GM12878 (cell line): ENCODE results near the gene VSTM4. TPM values are rescaled to one million over a fixed set of nuclear protein-coding genes. Genes with fewer than 3 reads are reported as not detected.

Experiments used
- ATAC-seq: fragments of 200-7000 bp; cut with Tn5 transposase; 3 replicates; pipeline ENCODE4 v1.9.1; 2020; ENCODE audit warnings: mild to moderate bottlenecking, moderate library complexity
- BruUV-seq: library from RNA; stranded (reverse); fragments of 400-500 nt; replicated peaks from 2 replicates; lab custom pipeline; 2021; lab: Mats Ljungman, UMichigan
- CTCF ChIA-PET: fragments of 300-600 bp; sonication (Branson Sonifier 250); formaldehyde crosslinking; extraction: SDS; loops from one replicate; lab custom pipeline; 2021; ENCODE audit warnings: inconsistent platforms; lab: Yijun Ruan, JAX
- POLR2A ChIA-PET: fragments of 350-600 bp; formaldehyde crosslinking; extraction: SDS; loops from one replicate; lab custom pipeline; 2021; ENCODE audit warnings: inconsistent platforms; lab: Charles Lee
- RAD21 ChIA-PET: fragments of 300-600 bp; sonication (Branson Sonifier 250); formaldehyde crosslinking; loops from one replicate; lab custom pipeline; 2023; ENCODE audit warnings: antibody characterized with exemption; ENCODE audit not compliant: unreplicated experiment; lab: Charles Lee
- SMC1A ChIA-PET: fragments of 300-600 bp; sonication (Branson Sonifier 250); formaldehyde crosslinking; loops from one replicate; lab custom pipeline; 2023; ENCODE audit not compliant: unreplicated experiment, uncharacterized antibody; lab: Charles Lee
- DNase-seq: peaks from one replicate; pipeline ENCODE4 v3.0.0-alpha.2; 2011; ENCODE audit warnings: low read depth, low spot score
- FAIRE-seq: peaks from 3 replicates; lab custom pipeline; 2011; peaks lifted over from hg19 to GRCh38; lab: Jason Lieb, UNC
- H2AFZ ChIP-seq: 2 replicates; pipeline ENCODE4 v1.6.0; 2011; ENCODE audit warnings: low read depth, low read length, control low read depth; ENCODE audit not compliant: control insufficient read depth
- H3K27ac ChIP-seq: 2 replicates; pipeline ENCODE4 v1.5.1; 2011; ENCODE audit warnings: control low read depth; ENCODE audit not compliant: control insufficient read depth, insufficient read depth
- H3K27me3 ChIP-seq, 2 experiments: replicated peaks in 1 of 2; 2 replicates each; pipeline versions ENCODE4 v1.6.0 to v1.6.1; 2011; ENCODE audit warnings: low read length in 1 of 2; ENCODE audit not compliant: control insufficient read depth in 2 of 2, insufficient read depth in 2 of 2
- H3K36me3 ChIP-seq, 2 experiments: 2 replicates each; pipeline ENCODE4 v1.5.1; 2011; ENCODE audit warnings: low read length in 1 of 2; ENCODE audit not compliant: control insufficient read depth in 2 of 2, insufficient read depth in 2 of 2
- H3K4me1 ChIP-seq: 2 replicates; pipeline ENCODE4 v1.6.1; 2011; ENCODE audit warnings: mild to moderate bottlenecking, low read length, moderate library complexity, mixed read lengths; ENCODE audit not compliant: control insufficient read depth, insufficient read depth
- H3K4me2 ChIP-seq: 2 replicates; pipeline ENCODE4 v1.6.0; 2011; ENCODE audit warnings: control low read depth; ENCODE audit not compliant: control insufficient read depth, insufficient read depth
- H3K4me3 ChIP-seq: fragments of 200-600 bp; sonication (generic); 2 replicates; pipeline ENCODE4 v1.5.1; 2016
- H3K79me2 ChIP-seq: 2 replicates; pipeline ENCODE4 v1.6.0; 2011; ENCODE audit warnings: low read length; ENCODE audit not compliant: control insufficient read depth, insufficient read depth
- H3K9ac ChIP-seq: 2 replicates; pipeline ENCODE4 v1.8.0; 2011; ENCODE audit warnings: low read length, control low read depth, mixed read lengths; ENCODE audit not compliant: control insufficient read depth, insufficient read depth
- H3K9me3 ChIP-seq: replicated peaks from 3 replicates; pipeline ENCODE4 v1.5.1; 2011; ENCODE audit warnings: mild to moderate bottlenecking, low read length; ENCODE audit not compliant: control insufficient read depth, insufficient read depth
- H4K20me1 ChIP-seq: 2 replicates; pipeline ENCODE4 v1.6.0; 2011; ENCODE audit not compliant: control insufficient read depth, insufficient read depth
- CBX5 ChIP-seq: sonication (generic); IDR thresholded peaks from 2 replicates; pipeline ENCODE4 v1.6.1; 2016; ENCODE audit warnings: low read depth, moderate library complexity, mild to moderate bottlenecking, inconsistent platforms
- CEBPZ ChIP-seq: fragments of 150-350 bp; IDR thresholded peaks from 2 replicates; pipeline ENCODE4 v1.6.1; 2016; ENCODE audit warnings: low read depth, low read length
- CHD4 ChIP-seq: fragments of 200-600 bp; sonication (generic); IDR thresholded peaks from 2 replicates; pipeline ENCODE4 v1.6.1; 2016; ENCODE audit warnings: mild to moderate bottlenecking
- DPF2 ChIP-seq: fragments of 450-650 bp; IDR thresholded peaks from 2 replicates; pipeline ENCODE4 v1.6.1; 2017; ENCODE audit warnings: mild to moderate bottlenecking
- EZH2 ChIP-seq: IDR thresholded peaks from 2 replicates; pipeline ENCODE4 v1.6.1; 2012; ENCODE audit warnings: low read depth, mild to moderate bottlenecking, control low read depth, inconsistent platforms, low read length, borderline replicate concordance; ENCODE audit not compliant: control insufficient read depth
- MEF2A ChIP-seq: IDR thresholded peaks from 2 replicates; pipeline ENCODE4 v1.6.1; 2011; ENCODE audit warnings: low read depth, mild to moderate bottlenecking, low read length, moderate library complexity; ENCODE audit not compliant: insufficient read depth
- MTA2 ChIP-seq: fragments of 450-650 bp; IDR thresholded peaks from 2 replicates; pipeline ENCODE4 v1.6.1; 2016; ENCODE audit warnings: low read depth, mild to moderate bottlenecking, moderate library complexity
- NR2F1 ChIP-seq: fragments of 450-650 bp; conservative IDR thresholded peaks from 2 replicates; pipeline ENCODE4 v1.6.1; 2017; ENCODE audit warnings: mild to moderate bottlenecking
- SMC3 ChIP-seq: IDR thresholded peaks from 2 replicates; pipeline ENCODE4 v1.6.1; 2011; ENCODE audit warnings: low read length, improper control_type of control experiment, borderline replicate concordance
- TBL1XR1 ChIP-seq: IDR thresholded peaks from 2 replicates; pipeline ENCODE4 v1.6.1; 2012; ENCODE audit warnings: low read depth, low read length, improper control_type of control experiment
- ZBED1 ChIP-seq: IDR thresholded peaks from 2 replicates; pipeline ENCODE4 v1.6.1; 2016; ENCODE audit warnings: borderline replicate concordance
- ZSCAN29 ChIP-seq: fragments of 450-650 bp; IDR thresholded peaks from 2 replicates; pipeline ENCODE4 v1.6.1; 2017; ENCODE audit warnings: mild to moderate bottlenecking, moderate library complexity
- WGBS: methylation state at CpG from one replicate; pipeline ENCODE4 v1.1.6; 2016; ENCODE audit warnings: low lambda C conversion rate; ENCODE audit not compliant: insufficient replicate concordance, insufficient coverage; ENCODE audit errors: missing lambda C conversion rate; 5-methylcytosine and 5-hydroxymethylcytosine counted together
- in situ Hi-C: fragments of 300-500 bp; cut with MboI; formaldehyde crosslinking; loops from 9 replicates; pipeline ENCODE4 v1.14.3; 2018; ENCODE audit warnings: mixed read lengths
- intact Hi-C: fragments of 100-400 bp; cut with micrococcal nuclease; formaldehyde crosslinking; loops from one replicate; pipeline ENCODE4 v1.14.2; 2022; ENCODE audit not compliant: unreplicated experiment
- polyA plus RNA-seq, 11 experiments: library from polyadenylated mRNA; depleted of rRNA in 4 of 11; unstranded in 6 of 11; stranded (reverse) in 5 of 11; fragments of >200 nt; fragmentation: Nextera tagmentation in 4 of 11; fragmentation: Illumina TruSeq in 1 of 11; extraction: Ambion mirVana in 4 of 11; extraction: Trizol in 1 of 11; gene quantifications; 1 replicate in 1 of 11; 2 replicates in 10 of 11; pipeline versions ENCODE4 v1.2.1 to v1.2.3, GENCODE V29; 2011 to 2016; ENCODE audit warnings: inconsistent platforms in 2 of 11, missing spikeins in 2 of 11, low read depth in 1 of 11
- total RNA-seq, 4 experiments: library from RNA; depleted of rRNA in 3 of 4; stranded (reverse); fragments of >200 nt in 3 of 4; fragmentation: Illumina TruSeq in 1 of 4; extraction: Trizol in 1 of 4; gene quantifications; 2 replicates each; pipeline versions ENCODE4 v1.2.1 to v1.2.3, GENCODE V29; 2013 to 2021
- TF ChIP-seq, protein P1 (sequence below), 3 experiments: IDR thresholded peaks in 2 of 3; conservative IDR thresholded peaks in 1 of 3; 2 replicates each; pipeline ENCODE4 v1.5.1; 2011; ENCODE audit warnings: low read depth in 3 of 3, low read length in 3 of 3, mild to moderate bottlenecking in 3 of 3, control low read depth in 2 of 3, moderate library complexity in 2 of 3, inconsistent platforms in 1 of 3, mixed read lengths in 1 of 3; ENCODE audit not compliant: control insufficient read depth in 2 of 3, insufficient read depth in 1 of 3; ENCODE audit errors: extremely low read depth in 1 of 3
- TF ChIP-seq, protein P2 (sequence below): IDR thresholded peaks from 2 replicates; pipeline ENCODE4 v1.6.1; 2012; ENCODE audit warnings: low read depth, low read length, improper control_type of control experiment
- TF ChIP-seq, protein P3 (sequence below): fragments of 450-650 bp; IDR thresholded peaks from 2 replicates; pipeline ENCODE4 v1.6.1; 2016; ENCODE audit warnings: mild to moderate bottlenecking
- TF ChIP-seq, protein P4 (sequence below): fragments of 450-650 bp; IDR thresholded peaks from 2 replicates; pipeline ENCODE4 v1.6.1; 2017; ENCODE audit warnings: borderline replicate concordance

The VSTM4 gene
- total and polyA plus RNA-seq, 10 of the 15 experiments (the other 5 are each of a cell fraction or from before 2014, with no cell fraction given) = 0.01 to 0.14 (median 0.02) TPM; not detected in 7

GRCh38 chr10:49080965-49081364 is 34.4 kb downstream of the VSTM4 start:
- ChIA-PET RAD21 (interaction anchor here (0.8 kb wide), 1 partner anchor 70 kb away, joined by 3 read pairs; no protein-coding TSS in a partner anchor), POLR2A (no interaction called here), CTCF (no interaction called here), SMC1A (interaction anchor here (0.8 to 1.9 kb wide), 5 partner anchors 8 to 322 kb away, joined by 3 to 7 read pairs (median 4); no protein-coding TSS in a partner anchor)
- Histone ChIP-seq H3K27ac (no peak overlapping the region), H4K20me1 (no peaks in the 10 kb centered on the region), H3K4me2 (no peak overlapping the region), H3K79me2 (no peaks in the 10 kb centered on the region), H3K27me3 (no peaks in the 10 kb centered on the region; a peak in 1 of 4 replicates), H3K4me3 (no peak overlapping the region), H3K9me3 (no peaks in the 10 kb centered on the region; the same call in 2 of the 3 replicates), H2AFZ (no peak overlapping the region), H3K4me1 (peaks cover 12% of the 10 kb centered on the region), H3K9ac (no peak overlapping the region), H3K36me3 (no peaks in the 10 kb centered on the region)
- intact Hi-C loops (no loop called here), in situ Hi-C loops (no loop called here)
- WGBS = 2% methylated on average over 3 of the region's 3 CpGs
- no peak for ATAC-seq
- no peak for FAIRE-seq
- DNase-seq = no peak
- no TSS peak for BruUV-seq
- TF ChIP-seq NR2F1 = no peak
- no peak for TF ChIP-seq CBX5
- TF ChIP-seq, protein P1, sequence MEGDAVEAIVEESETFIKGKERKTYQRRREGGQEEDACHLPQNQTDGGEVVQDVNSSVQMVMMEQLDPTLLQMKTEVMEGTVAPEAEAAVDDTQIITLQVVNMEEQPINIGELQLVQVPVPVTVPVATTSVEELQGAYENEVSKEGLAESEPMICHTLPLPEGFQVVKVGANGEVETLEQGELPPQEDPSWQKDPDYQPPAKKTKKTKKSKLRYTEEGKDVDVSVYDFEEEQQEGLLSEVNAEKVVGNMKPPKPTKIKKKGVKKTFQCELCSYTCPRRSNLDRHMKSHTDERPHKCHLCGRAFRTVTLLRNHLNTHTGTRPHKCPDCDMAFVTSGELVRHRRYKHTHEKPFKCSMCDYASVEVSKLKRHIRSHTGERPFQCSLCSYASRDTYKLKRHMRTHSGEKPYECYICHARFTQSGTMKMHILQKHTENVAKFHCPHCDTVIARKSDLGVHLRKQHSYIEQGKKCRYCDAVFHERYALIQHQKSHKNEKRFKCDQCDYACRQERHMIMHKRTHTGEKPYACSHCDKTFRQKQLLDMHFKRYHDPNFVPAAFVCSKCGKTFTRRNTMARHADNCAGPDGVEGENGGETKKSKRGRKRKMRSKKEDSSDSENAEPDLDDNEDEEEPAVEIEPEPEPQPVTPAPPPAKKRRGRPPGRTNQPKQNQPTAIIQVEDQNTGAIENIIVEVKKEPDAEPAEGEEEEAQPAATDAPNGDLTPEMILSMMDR (IDR thresholded peaks at IDR 0.05 in 2 of 3, conservative IDR thresholded peaks at IDR 0.05 in 1 of 3; ENCODE audit: control insufficient read depth in 2 of 3, extremely low read depth in 1 of 3, insufficient read depth in 1 of 3, low read depth in 3 of 3, low read length in 3 of 3) = no peak
- no peak for TF ChIP-seq MEF2A
- TF ChIP-seq, protein P2, sequence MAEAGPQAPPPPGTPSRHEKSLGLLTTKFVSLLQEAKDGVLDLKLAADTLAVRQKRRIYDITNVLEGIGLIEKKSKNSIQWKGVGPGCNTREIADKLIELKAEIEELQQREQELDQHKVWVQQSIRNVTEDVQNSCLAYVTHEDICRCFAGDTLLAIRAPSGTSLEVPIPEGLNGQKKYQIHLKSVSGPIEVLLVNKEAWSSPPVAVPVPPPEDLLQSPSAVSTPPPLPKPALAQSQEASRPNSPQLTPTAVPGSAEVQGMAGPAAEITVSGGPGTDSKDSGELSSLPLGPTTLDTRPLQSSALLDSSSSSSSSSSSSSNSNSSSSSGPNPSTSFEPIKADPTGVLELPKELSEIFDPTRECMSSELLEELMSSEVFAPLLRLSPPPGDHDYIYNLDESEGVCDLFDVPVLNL = no peak
- no peak for TF ChIP-seq ZSCAN29
- no peak for TF ChIP-seq TBL1XR1
- TF ChIP-seq, protein P3, sequence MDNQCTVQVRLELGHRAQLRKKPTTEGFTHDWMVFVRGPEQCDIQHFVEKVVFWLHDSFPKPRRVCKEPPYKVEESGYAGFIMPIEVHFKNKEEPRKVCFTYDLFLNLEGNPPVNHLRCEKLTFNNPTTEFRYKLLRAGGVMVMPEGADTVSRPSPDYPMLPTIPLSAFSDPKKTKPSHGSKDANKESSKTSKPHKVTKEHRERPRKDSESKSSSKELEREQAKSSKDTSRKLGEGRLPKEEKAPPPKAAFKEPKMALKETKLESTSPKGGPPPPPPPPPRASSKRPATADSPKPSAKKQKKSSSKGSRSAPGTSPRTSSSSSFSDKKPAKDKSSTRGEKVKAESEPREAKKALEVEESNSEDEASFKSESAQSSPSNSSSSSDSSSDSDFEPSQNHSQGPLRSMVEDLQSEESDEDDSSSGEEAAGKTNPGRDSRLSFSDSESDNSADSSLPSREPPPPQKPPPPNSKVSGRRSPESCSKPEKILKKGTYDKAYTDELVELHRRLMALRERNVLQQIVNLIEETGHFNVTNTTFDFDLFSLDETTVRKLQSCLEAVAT = no peak
- no peak for TF ChIP-seq CHD4
- no peak for TF ChIP-seq EZH2
- TF ChIP-seq DPF2 = no peak
- no peak for TF ChIP-seq MTA2
- TF ChIP-seq SMC3 = no peak
- TF ChIP-seq ZBED1 = no peak
- TF ChIP-seq CEBPZ = no peak
- TF ChIP-seq, protein P4, sequence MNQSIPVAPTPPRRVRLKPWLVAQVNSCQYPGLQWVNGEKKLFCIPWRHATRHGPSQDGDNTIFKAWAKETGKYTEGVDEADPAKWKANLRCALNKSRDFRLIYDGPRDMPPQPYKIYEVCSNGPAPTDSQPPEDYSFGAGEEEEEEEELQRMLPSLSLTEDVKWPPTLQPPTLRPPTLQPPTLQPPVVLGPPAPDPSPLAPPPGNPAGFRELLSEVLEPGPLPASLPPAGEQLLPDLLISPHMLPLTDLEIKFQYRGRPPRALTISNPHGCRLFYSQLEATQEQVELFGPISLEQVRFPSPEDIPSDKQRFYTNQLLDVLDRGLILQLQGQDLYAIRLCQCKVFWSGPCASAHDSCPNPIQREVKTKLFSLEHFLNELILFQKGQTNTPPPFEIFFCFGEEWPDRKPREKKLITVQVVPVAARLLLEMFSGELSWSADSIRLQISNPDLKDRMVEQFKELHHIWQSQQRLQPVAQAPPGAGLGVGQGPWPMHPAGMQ = no peak
